Measurements from ENCODE around the gene AFG1L.

The AFG1L gene

DNA sequence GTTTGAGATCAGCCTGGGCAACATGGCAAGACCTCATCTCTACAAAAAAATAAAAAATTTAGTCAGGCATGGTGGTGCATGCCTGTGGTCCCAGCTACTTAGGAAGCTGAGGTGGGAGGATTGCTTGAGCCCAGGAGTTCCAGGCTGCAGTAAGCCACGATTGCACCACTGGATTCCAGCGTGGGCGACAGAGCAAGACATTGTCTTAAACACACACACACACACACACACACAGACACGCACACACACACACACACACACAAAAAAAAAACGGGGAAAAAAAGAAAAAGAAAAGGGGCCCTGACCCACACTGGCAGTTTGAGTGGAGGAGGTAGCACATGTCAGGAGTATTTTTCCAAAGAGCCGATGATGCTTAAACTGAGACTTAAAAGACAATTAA lies 122.2 kb downstream of the AFG1L start:
- Histone ChIP-seq H3K36me3 (ENCODE audit: insufficient read depth, insufficient read length, low read length) (no peaks in the 10 kb centered on the region), H3K9me3 (ENCODE audit: insufficient read depth, low read length) (no peaks in the 10 kb centered on the region), H3K27me3 (ENCODE audit: insufficient read depth, insufficient read length) (no peaks in the 10 kb centered on the region), H3K4me1 (ENCODE audit: insufficient read depth, insufficient read length) (no peaks in the 10 kb centered on the region), H3K9ac (ENCODE audit: insufficient read length, low read depth) (no peak overlapping the region), H3K4me3 (ENCODE audit: insufficient read length, low read depth) (no peak overlapping the region)
- no peak for DNase-seq (ENCODE audit: low read depth, low spot score)
- TF ChIP-seq YY1 (IDR thresholded peaks at IDR 0.05; ENCODE audit: insufficient read depth, insufficient read length) (no peak), ZNF274 (IDR thresholded peaks at IDR 0.05; ENCODE audit: low read depth, low read length) (no peak), SUZ12 (IDR thresholded peaks at IDR 0.05; ENCODE audit: extremely low read depth, insufficient read depth, insufficient read length) (no peak)

DNA sequence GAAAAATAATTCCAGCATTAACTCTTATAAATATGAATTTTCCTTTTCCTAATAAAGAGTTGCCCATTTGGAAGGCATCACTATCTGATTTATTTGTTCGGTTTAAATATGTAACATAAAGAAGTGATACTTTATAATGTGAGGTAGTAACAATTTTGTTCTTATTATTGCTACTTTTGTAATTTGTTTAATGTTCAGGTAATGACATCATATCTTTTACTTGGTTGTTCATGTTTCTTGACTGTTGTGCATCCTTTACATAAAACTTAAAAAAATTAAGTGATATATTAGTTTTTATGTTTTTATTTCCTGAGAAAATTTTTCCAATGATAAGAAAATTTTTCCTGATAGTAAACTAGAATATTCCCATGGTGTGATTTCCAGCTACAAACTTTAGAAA lies 124.6 kb downstream of the AFG1L start:
- Histone ChIP-seq H3K4me1 (ENCODE audit: insufficient read depth, insufficient read length) (no peaks in the 10 kb centered on the region), H3K27me3 (ENCODE audit: insufficient read depth, insufficient read length) (no peaks in the 10 kb centered on the region), H3K4me3 (ENCODE audit: insufficient read length, low read depth) (no peak overlapping the region), H3K36me3 (ENCODE audit: insufficient read depth, insufficient read length, low read length) (no peaks in the 10 kb centered on the region), H3K9me3 (ENCODE audit: insufficient read depth, low read length) (no peaks in the 10 kb centered on the region), H3K9ac (ENCODE audit: insufficient read length, low read depth) (no peak overlapping the region)
- DNase-seq (ENCODE audit: low read depth, low spot score) = no peak
- TF ChIP-seq ZNF274 (IDR thresholded peaks at IDR 0.05; ENCODE audit: low read depth, low read length) (no peak), YY1 (IDR thresholded peaks at IDR 0.05; ENCODE audit: insufficient read depth, insufficient read length) (no peak), SUZ12 (IDR thresholded peaks at IDR 0.05; ENCODE audit: extremely low read depth, insufficient read depth, insufficient read length) (no peak)

DNA sequence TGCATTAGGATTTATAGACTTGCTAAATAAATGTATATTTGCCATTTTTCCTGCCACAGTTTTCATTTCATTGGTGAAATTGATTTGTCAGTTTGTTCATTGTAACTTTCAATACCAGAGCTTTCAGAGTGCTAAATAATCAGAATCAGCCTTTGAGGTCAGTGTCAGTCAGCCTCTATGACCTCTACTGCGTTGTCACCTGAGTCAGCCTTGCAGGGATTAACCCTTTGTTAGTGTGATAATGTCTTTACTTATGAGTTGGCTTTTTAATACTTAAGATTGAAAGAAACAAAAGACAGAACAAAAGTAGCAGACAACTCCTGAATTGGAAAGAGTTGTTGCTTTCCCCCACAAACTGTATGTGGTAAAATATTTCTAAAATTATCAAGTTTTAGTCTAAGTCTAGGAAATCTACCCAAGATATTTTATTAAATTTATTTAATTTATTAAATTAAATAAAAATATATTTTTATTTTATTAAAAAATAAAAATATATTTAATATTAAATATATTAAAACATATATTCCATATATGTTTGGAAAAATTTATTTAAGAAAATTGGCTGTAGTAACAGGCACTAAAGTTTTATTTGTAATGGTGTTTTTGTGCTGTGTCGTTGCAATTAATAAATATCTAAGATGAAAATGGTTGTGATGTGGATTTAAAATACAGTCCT lies 125.2 kb downstream of the AFG1L start:
- no peaks in the 10 kb centered on the region for H3K27me3 ChIP-seq (ENCODE audit: insufficient read depth, insufficient read length)
- TF ChIP-seq YY1 (IDR thresholded peaks at IDR 0.05; ENCODE audit: insufficient read depth, insufficient read length) (no peak), SUZ12 (IDR thresholded peaks at IDR 0.05; ENCODE audit: extremely low read depth, insufficient read depth, insufficient read length) (no peak), ZNF274 (IDR thresholded peaks at IDR 0.05; ENCODE audit: low read depth, low read length) (no peak)
- no peaks in the 10 kb centered on the region for H3K9me3 ChIP-seq (ENCODE audit: insufficient read depth, low read length)
- no peaks in the 10 kb centered on the region for H3K36me3 ChIP-seq (ENCODE audit: insufficient read depth, insufficient read length, low read length)
- no peak overlapping the region for H3K9ac ChIP-seq (ENCODE audit: insufficient read length, low read depth)
- DNase-seq (ENCODE audit: low read depth, low spot score) = no peak
- H3K4me3 ChIP-seq (ENCODE audit: insufficient read length, low read depth) = no peak overlapping the region
- H3K4me1 ChIP-seq (ENCODE audit: insufficient read depth, insufficient read length) = no peaks in the 10 kb centered on the region

DNA sequence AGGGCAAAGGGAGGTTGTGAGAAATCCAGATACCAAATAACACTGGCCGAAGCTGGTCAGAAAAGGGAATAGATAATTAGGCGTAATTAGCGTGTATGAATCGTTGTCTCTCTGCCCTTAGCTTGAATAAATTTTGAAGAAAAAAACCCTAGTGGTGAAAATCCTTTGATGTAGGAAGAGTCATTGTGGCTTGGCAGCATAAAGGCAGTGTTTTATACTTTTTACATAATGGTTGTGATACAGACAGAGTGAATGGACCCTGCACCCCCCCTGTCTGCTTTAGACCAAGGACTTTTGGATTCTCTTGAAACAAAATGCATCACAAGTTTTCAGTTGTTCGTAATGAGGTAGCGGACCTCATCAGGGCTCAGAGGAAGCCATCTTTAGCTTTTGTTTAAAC lies 126.5 kb downstream of the AFG1L start:
- H3K9me3 ChIP-seq (ENCODE audit: insufficient read depth, low read length) = no peaks in the 10 kb centered on the region
- no peak overlapping the region for H3K9ac ChIP-seq (ENCODE audit: insufficient read length, low read depth)
- no peaks in the 10 kb centered on the region for H3K36me3 ChIP-seq (ENCODE audit: insufficient read depth, insufficient read length, low read length)
- TF ChIP-seq YY1 (IDR thresholded peaks at IDR 0.05; ENCODE audit: insufficient read depth, insufficient read length) (no peak), ZNF274 (IDR thresholded peaks at IDR 0.05; ENCODE audit: low read depth, low read length) (no peak), SUZ12 (IDR thresholded peaks at IDR 0.05; ENCODE audit: extremely low read depth, insufficient read depth, insufficient read length) (no peak)
- H3K27me3 ChIP-seq (ENCODE audit: insufficient read depth, insufficient read length) = no peaks in the 10 kb centered on the region
- DNase-seq (ENCODE audit: low read depth, low spot score) = no peak
- H3K4me3 ChIP-seq (ENCODE audit: insufficient read length, low read depth) = no peak overlapping the region
- no peaks in the 10 kb centered on the region for H3K4me1 ChIP-seq (ENCODE audit: insufficient read depth, insufficient read length)

DNA sequence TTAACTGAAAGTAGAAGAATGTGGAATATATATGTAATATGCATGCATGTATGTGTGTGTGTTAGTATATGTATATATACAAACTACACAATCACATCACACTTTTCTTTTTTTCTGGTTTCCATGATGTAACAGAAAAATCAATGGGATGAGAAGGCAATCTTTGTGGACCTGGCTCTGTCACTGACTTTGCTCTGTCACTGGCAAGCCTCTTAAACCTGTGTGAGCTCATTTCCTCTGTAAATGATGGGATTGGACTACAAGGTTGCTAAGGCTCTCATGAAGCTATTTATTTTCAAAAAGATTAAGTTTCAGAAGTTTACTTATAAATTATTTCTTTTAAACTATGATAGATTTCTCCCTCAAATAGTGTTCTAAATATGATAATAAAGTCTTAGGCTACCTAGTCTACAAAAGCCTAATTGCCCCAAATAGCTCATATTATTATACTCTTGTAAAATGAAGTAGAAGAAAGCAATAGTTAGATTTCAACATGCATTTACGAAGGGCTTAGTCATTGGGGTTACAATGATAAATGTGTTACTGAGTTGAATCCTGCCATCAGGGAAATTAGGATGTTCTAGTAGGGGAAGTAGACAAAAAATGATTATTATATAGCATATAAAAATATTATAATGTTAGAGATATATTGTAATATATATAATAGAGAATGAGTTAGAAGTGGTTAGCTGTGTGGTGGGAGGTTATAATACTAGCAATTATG lies 129.3 kb downstream of the AFG1L start:
- Histone ChIP-seq H3K36me3 (ENCODE audit: insufficient read depth, insufficient read length, low read length) (no peaks in the 10 kb centered on the region), H3K9me3 (ENCODE audit: insufficient read depth, low read length) (no peaks in the 10 kb centered on the region), H3K4me3 (ENCODE audit: insufficient read length, low read depth) (no peak overlapping the region), H3K27me3 (ENCODE audit: insufficient read depth, insufficient read length) (no peaks in the 10 kb centered on the region), H3K4me1 (ENCODE audit: insufficient read depth, insufficient read length) (no peaks in the 10 kb centered on the region), H3K9ac (ENCODE audit: insufficient read length, low read depth) (no peak overlapping the region)
- DNase-seq (ENCODE audit: low read depth, low spot score) = no peak
- TF ChIP-seq SUZ12 (IDR thresholded peaks at IDR 0.05; ENCODE audit: extremely low read depth, insufficient read depth, insufficient read length) (no peak), ZNF274 (IDR thresholded peaks at IDR 0.05; ENCODE audit: low read depth, low read length) (no peak), YY1 (IDR thresholded peaks at IDR 0.05; ENCODE audit: insufficient read depth, insufficient read length) (no peak)

DNA sequence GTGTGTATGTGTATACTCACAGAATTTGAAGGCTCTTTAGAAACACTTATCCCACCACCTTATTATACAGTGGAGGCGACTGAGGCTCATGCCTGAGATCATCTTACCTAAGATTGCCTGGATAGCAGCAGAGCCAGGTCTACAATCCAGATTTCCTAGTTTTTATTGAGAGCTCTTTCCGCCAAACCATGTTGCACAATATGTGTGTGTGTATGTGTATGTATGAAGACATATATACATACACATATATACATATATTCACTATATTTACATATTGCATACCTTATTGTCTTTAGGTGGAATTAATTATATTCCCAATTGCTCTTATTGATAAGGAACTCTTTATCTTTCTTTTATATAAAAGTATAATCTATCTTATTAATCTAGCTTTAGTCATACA lies 130.6 kb downstream of the AFG1L start:
- Histone ChIP-seq H3K9ac (ENCODE audit: insufficient read length, low read depth) (no peak overlapping the region), H3K36me3 (ENCODE audit: insufficient read depth, insufficient read length, low read length) (no peaks in the 10 kb centered on the region), H3K4me1 (ENCODE audit: insufficient read depth, insufficient read length) (no peaks in the 10 kb centered on the region), H3K4me3 (ENCODE audit: insufficient read length, low read depth) (no peak overlapping the region), H3K9me3 (ENCODE audit: insufficient read depth, low read length) (no peaks in the 10 kb centered on the region), H3K27me3 (ENCODE audit: insufficient read depth, insufficient read length) (no peaks in the 10 kb centered on the region)
- no peak for DNase-seq (ENCODE audit: low read depth, low spot score)
- TF ChIP-seq ZNF274 (IDR thresholded peaks at IDR 0.05; ENCODE audit: low read depth, low read length) = no peak
- TF ChIP-seq SUZ12 (IDR thresholded peaks at IDR 0.05; ENCODE audit: extremely low read depth, insufficient read depth, insufficient read length) = no peak
- TF ChIP-seq YY1 (IDR thresholded peaks at IDR 0.05; ENCODE audit: insufficient read depth, insufficient read length) = no peak

DNA sequence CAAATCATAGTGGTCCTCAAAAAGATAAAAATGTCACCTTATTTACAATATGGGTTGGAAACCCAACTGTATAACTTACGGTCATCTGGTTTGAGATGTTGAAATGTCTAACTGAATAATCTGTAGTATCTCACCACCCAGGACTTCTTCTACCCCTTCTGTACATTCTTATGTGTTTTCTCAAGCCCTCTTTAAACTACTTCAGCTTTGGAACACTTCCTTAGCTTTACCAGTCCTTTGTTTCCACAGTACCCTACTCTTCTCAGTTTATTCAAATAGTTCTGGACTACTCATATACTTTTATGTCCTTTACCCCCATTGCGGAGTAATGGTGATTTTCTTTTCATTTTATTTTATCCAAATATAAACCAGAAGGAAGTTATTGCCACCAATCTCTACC lies 137.3 kb downstream of the AFG1L start:
- Histone ChIP-seq H3K4me3 (ENCODE audit: insufficient read length, low read depth) (no peak overlapping the region), H3K27me3 (ENCODE audit: insufficient read depth, insufficient read length) (no peaks in the 10 kb centered on the region), H3K4me1 (ENCODE audit: insufficient read depth, insufficient read length) (no peaks in the 10 kb centered on the region), H3K9ac (ENCODE audit: insufficient read length, low read depth) (no peak overlapping the region), H3K36me3 (ENCODE audit: insufficient read depth, insufficient read length, low read length) (no peaks in the 10 kb centered on the region), H3K9me3 (ENCODE audit: insufficient read depth, low read length) (no peaks in the 10 kb centered on the region)
- no peak for TF ChIP-seq SUZ12 (IDR thresholded peaks at IDR 0.05; ENCODE audit: extremely low read depth, insufficient read depth, insufficient read length)
- no peak for TF ChIP-seq YY1 (IDR thresholded peaks at IDR 0.05; ENCODE audit: insufficient read depth, insufficient read length)
- no peak for TF ChIP-seq ZNF274 (IDR thresholded peaks at IDR 0.05; ENCODE audit: low read depth, low read length)
- no peak for DNase-seq (ENCODE audit: low read depth, low spot score)
